ENCODE measurements around the gene FBXO30.

DNA sequence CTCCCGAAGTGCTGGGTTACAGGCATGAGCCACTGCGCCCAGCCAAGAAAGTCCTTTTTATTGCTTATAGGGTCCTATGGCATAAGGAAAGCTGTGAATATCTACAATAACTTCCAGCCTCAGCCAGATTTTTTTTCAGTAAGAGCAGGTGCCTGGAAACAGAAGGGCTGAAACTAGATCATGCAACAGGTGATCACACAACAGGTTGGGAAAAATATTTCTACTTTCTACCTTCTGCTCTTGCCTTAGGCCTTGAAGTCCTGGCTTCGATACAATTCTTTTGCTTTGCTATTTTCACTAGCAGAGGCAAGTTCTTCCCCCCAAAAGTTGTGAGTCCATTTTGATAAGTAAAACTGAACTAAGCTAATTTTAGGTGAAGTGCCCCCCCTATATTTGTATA is 9.7 kb upstream of the FBXO30 start:
- TF ChIP-seq, protein P1, sequence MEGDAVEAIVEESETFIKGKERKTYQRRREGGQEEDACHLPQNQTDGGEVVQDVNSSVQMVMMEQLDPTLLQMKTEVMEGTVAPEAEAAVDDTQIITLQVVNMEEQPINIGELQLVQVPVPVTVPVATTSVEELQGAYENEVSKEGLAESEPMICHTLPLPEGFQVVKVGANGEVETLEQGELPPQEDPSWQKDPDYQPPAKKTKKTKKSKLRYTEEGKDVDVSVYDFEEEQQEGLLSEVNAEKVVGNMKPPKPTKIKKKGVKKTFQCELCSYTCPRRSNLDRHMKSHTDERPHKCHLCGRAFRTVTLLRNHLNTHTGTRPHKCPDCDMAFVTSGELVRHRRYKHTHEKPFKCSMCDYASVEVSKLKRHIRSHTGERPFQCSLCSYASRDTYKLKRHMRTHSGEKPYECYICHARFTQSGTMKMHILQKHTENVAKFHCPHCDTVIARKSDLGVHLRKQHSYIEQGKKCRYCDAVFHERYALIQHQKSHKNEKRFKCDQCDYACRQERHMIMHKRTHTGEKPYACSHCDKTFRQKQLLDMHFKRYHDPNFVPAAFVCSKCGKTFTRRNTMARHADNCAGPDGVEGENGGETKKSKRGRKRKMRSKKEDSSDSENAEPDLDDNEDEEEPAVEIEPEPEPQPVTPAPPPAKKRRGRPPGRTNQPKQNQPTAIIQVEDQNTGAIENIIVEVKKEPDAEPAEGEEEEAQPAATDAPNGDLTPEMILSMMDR (conservative IDR thresholded peaks at IDR 0.05; ENCODE audit: low read length) = no peak
- TF ChIP-seq EZH2phosphoT487 (IDR thresholded peaks at IDR 0.05; ENCODE audit: borderline replicate concordance, low read depth, low read length) = no peak

Measured in OCI-LY7 (cell line).